Ascending aorta (tissue), 2 donors: Measurements from ENCODE around the gene PLCL2. TPM values are rescaled to one million over a fixed set of nuclear protein-coding genes. Genes with fewer than 3 reads are reported as not detected.
A peak's percentile ranks its signal among the peaks of the same experiment; 100 is the strongest.

ENCODE experiments used
- DNase-seq, 2 donors: peaks; one replicate each; pipeline ENCODE4 v3.0.0-alpha.2; 2019; ENCODE audit warnings: low spot score in 2 of 2
- H3K27ac ChIP-seq, 2 donors: fragments of 200-600 bp; sonication (generic); one replicate each; pipeline ENCODE4 v1.5.1; 2016 to 2017; ENCODE audit warnings: mild to moderate bottlenecking in 1 of 2
- H3K27me3 ChIP-seq: fragments of 200-600 bp; sonication (generic); one replicate; pipeline ENCODE4 v1.5.1; 2017
- H3K36me3 ChIP-seq, 2 donors: fragments of 200-600 bp; sonication (generic); one replicate each; pipeline ENCODE4 v1.5.1; 2016
- H3K4me1 ChIP-seq, 2 donors: fragments of 200-600 bp; sonication (generic); one replicate each; pipeline ENCODE4 v1.5.1; 2016 to 2017; ENCODE audit warnings: mild to moderate bottlenecking in 1 of 2
- H3K4me3 ChIP-seq, 2 donors: fragments of 200-600 bp; sonication (generic); one replicate each; pipeline ENCODE4 v1.5.1; 2016 to 2017; ENCODE audit warnings: mild to moderate bottlenecking in 1 of 2
- H3K9me3 ChIP-seq, 2 donors: fragments of 200-600 bp; sonication (generic); one replicate each; pipeline ENCODE4 v1.5.1; 2016
- intact Hi-C: fragments of 100-400 bp; cut with DNase I; formaldehyde crosslinking; loops from one replicate; pipeline ENCODE4 v1.15.1; 2023
- total RNA-seq: library from RNA; depleted of rRNA; stranded (reverse); fragments of >200 nt; gene quantifications from one replicate; pipeline ENCODE4 v1.1.0, GENCODE V29; 2016
- TF ChIP-seq, protein P1 (sequence below), 3 experiments: fragments of 200-600 bp in 2 of 3; fragments of 450-650 bp in 1 of 3; sonication (generic) in 2 of 3; IDR thresholded peaks; one replicate each; pipeline ENCODE4 v1.5.1; 2016 to 2019; ENCODE audit warnings: antibody characterized with exemption in 3 of 3, mild to moderate bottlenecking in 1 of 3, moderate library complexity in 1 of 3

PLCL2 gene
- total RNA-seq, 1 donor from 2014 or later, result 2.9 TPM

DNA sequence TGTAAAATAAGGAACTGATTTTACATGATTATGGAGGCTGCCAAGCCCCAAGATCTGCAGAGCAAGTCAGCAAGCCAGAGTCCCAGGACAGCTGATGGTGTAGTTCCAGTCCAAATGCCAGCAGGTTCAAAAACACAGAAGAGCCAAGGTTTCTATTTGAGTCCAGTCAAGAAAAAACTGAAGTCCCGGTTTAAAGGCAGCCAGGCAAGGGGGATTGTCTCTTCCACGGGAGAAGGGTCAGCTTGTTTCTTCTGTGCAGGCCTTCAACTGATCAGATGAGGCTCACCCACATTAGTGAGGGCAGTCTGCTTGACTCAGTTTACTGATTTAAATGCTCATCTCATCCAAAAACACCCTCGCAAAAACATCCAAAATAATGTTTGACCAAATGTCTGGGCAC lies 246.2 kb downstream of the PLCL2 start:
- Histone ChIP-seq H3K9me3 (no peaks in the 10 kb centered on the region), H3K4me3 (no peak overlapping the region), H3K27ac (no peak overlapping the region), H3K4me1 (no peaks in the 10 kb centered on the region), H3K36me3 (no peaks in the 10 kb centered on the region), H3K27me3 (no peaks in the 10 kb centered on the region)
- peak in 1 of 2 donors; percentile 25 for DNase-seq
- TF ChIP-seq, protein P1, sequence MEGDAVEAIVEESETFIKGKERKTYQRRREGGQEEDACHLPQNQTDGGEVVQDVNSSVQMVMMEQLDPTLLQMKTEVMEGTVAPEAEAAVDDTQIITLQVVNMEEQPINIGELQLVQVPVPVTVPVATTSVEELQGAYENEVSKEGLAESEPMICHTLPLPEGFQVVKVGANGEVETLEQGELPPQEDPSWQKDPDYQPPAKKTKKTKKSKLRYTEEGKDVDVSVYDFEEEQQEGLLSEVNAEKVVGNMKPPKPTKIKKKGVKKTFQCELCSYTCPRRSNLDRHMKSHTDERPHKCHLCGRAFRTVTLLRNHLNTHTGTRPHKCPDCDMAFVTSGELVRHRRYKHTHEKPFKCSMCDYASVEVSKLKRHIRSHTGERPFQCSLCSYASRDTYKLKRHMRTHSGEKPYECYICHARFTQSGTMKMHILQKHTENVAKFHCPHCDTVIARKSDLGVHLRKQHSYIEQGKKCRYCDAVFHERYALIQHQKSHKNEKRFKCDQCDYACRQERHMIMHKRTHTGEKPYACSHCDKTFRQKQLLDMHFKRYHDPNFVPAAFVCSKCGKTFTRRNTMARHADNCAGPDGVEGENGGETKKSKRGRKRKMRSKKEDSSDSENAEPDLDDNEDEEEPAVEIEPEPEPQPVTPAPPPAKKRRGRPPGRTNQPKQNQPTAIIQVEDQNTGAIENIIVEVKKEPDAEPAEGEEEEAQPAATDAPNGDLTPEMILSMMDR (IDR thresholded peaks at IDR 0.05), result no peak
- intact Hi-C loops, result no loop called here

DNA sequence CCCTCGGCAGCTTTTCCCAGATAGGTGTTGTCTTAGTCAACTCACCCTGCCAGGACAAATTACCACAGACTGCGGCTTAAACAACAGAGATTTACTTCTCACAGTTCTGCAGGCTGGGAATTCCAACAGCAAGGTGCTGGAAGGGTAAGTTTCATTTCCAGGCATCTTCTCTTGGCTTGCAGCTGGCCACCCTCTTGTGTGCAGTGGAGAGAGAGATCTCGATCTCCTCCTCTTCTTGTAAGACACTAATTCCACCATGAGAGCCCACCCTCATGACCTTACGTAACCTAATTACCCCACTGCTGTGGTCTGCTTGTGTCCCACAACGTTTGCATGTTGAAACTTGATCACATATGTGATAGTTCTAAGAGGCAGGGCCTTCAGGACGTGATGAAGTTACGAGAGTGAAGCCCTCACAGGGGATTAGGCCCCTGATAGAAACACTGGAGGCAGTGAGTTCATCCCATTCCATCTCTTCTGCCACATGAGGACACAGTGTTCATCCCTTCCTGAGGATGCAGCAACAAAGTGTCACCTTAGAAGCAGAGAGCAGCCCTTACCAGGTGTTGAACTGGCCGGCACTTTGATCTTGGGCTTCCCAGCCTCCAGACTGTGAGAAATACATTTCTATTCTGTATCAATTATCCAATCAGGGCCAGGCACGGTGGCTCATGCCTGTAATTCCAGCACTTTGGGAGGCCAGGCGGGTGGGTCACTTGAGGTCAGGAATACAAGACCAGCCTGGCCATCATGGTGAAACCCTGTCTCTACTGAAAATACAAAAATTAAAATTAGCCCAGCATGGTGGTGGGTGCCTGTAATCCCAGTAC lies 247.7 kb downstream of the PLCL2 start:
- H3K9me3 ChIP-seq, result no peaks in the 10 kb centered on the region
- no peak overlapping the region for H3K4me3 ChIP-seq
- intact Hi-C loops, result no loop called here
- no peaks in the 10 kb centered on the region for H3K27me3 ChIP-seq
- peaks cover 3 to 4% of the 10 kb centered on the region in 2 donors for H3K4me1 ChIP-seq
- no peak overlapping the region for H3K27ac ChIP-seq
- TF ChIP-seq, protein P1 (IDR thresholded peaks at IDR 0.05), result no peak
- DNase-seq, result peak in 1 of 2 donors; percentile 45
- H3K36me3 ChIP-seq, result no peaks in the 10 kb centered on the region

DNA sequence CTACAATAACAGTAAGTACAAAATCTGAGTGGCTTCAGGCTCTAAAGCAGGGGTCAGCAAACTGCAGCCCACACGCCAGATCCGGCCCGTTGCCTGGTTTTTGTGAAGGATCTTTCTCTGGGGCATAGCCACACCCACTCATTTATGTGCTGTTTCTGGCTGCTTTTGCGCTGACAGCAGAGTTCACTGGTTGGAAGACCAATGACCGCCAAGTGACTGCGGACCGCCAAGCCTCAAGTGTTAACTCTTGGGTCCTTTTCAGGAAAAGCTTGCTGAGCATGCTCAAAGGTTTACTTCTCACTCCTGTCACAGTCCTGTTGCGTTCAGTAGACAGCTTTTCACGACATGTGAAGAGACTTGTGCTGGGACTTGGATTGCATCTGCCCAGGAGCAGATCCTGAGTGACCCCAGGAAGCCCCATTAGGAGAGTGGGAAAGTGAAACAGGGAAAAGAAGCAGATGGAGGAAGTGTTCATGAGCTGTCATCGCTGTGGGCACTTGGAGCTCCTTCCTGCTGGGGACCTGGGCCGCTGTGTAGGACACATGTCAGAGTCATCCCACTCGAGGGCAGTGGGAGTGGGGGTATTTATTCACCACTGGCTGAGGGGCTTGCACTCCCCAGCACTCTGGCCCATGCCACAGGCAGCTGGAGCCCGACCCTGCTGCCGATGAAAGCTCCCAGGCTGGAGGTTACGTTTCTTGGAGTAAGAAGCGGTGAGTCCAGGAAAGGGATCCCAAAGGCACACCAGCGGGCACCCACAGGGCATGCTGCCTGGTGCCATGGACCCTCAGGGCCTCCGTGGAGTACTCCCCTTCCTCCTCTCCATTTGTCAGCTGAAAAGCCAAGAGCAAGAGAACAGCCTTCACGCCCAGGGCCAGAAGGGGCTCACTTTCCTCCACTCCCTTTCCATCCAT lies 249.1 kb downstream of the PLCL2 start:
- H3K27ac ChIP-seq, result peak overlapping the region in 1 of 2 donors; percentile 28
- no peaks in the 10 kb centered on the region for H3K36me3 ChIP-seq
- H3K4me1 ChIP-seq, result peaks cover 3 to 4% of the 10 kb centered on the region in 2 donors
- H3K4me3 ChIP-seq, result no peak overlapping the region
- no peaks in the 10 kb centered on the region for H3K9me3 ChIP-seq
- TF ChIP-seq, protein P1 (IDR thresholded peaks at IDR 0.05), result no peak
- intact Hi-C loops, result no loop called here
- peak in 1 of 2 donors; percentile 61 for DNase-seq
- H3K27me3 ChIP-seq, result no peaks in the 10 kb centered on the region

DNA sequence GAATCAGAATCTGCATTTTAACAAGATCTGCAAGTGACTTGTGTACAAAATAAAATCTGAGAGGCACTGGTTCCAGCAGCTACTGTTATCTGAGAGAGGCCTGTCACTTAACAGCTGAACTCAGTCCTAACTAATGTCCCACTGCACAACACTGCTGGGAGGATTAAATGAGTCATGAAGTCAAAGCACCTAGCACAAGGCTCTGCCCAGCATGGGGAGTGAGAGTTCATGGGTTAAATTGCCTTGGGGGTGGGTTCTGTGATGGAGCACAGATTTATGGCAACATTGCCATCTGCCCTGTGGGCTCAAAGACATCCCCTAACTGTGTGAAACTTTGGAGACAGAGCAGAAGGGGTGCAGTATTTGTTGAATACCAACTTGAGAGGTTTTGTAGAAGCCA lies 250.9 kb downstream of the PLCL2 start:
- H3K9me3 ChIP-seq, result no peaks in the 10 kb centered on the region
- no peaks in the 10 kb centered on the region for H3K36me3 ChIP-seq
- DNase-seq, result peak in 1 of 2 donors; percentile 22
- peaks cover 4 to 9% of the 10 kb centered on the region in 2 donors for H3K4me1 ChIP-seq
- no peaks in the 10 kb centered on the region for H3K27me3 ChIP-seq
- TF ChIP-seq, protein P1 (IDR thresholded peaks at IDR 0.05), result no peak
- peak overlapping the region in 1 of 2 donors; percentile 71 for H3K27ac ChIP-seq
- intact Hi-C loops, result no loop called here
- no peak overlapping the region for H3K4me3 ChIP-seq

DNA sequence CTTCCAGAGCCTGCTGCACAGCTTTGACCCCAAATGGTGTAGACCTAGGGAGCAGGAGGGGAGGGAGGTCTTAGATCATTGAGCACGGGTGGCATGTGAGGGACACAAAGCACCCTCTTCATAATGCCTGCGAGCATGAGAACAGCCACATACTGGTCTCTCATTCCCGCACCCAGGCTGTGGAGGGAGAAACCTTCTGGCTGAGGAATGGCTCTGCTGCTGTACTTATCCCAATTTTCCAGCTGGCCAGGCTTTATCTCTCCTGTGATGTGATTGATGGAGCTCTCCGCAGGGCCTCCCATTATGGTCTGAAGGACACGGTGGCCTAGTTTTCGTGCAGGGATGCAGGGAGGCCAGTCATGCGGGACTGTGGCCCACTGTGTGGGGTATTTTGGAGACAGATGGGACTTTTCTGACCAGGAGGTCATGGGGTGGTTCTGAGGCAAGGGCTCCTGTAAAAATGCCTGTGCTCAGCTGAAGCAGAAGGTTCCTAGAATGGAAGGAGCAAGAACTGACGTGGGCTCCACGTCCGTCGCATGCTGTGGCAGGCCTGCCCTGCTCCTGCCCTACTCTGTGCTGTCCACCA lies 251.5 kb downstream of the PLCL2 start:
- H3K9me3 ChIP-seq, result no peaks in the 10 kb centered on the region
- peak; percentile 47 to 64 for DNase-seq
- H3K4me3 ChIP-seq, result no peak overlapping the region
- peak overlapping the region in 1 of 2 donors; percentile 71 for H3K27ac ChIP-seq
- no peaks in the 10 kb centered on the region for H3K27me3 ChIP-seq
- no peaks in the 10 kb centered on the region for H3K36me3 ChIP-seq
- TF ChIP-seq, protein P1 (IDR thresholded peaks at IDR 0.05), result no peak
- peaks cover 6 to 14% of the 10 kb centered on the region in 2 donors for H3K4me1 ChIP-seq
- intact Hi-C loops, result no loop called here
